Spleen (tissue), 7 donors: Measurements from ENCODE around the gene KEL.
A peak's percentile ranks its signal among the peaks of the same experiment; 100 is the strongest.

ENCODE experiments used
- POLR2A ChIP-seq, 3 donors: fragments of 450-650 bp; IDR thresholded peaks; one replicate each; pipeline ENCODE4 v1.5.1; 2017; ENCODE audit warnings: antibody characterized with exemption in 3 of 3, mild to moderate bottlenecking in 1 of 3
- POLR2AphosphoS5 ChIP-seq, 3 donors: sonication (generic); formaldehyde crosslinking; IDR thresholded peaks; one replicate each; pipeline ENCODE4 v1.5.1; 2017; ENCODE audit warnings: antibody characterized with exemption in 3 of 3
- TF ChIP-seq, protein P1 (sequence below), 11 experiments: fragments of 200-600 bp in 7 of 11; fragments of 450-650 bp in 4 of 11; sonication (generic) in 4 of 11; IDR thresholded peaks in 8 of 11; conservative IDR thresholded peaks in 3 of 11; 1 replicate in 7 of 11; 2 replicates in 4 of 11; pipeline versions ENCODE4 v1.4.0 to v1.8.0; 2016 to 2021; ENCODE audit warnings: antibody characterized with exemption in 11 of 11, inconsistent platforms in 4 of 11, mild to moderate bottlenecking in 1 of 11
- donor health status: DM: no; HTN: no; CAD: no; lungs with moderate emphysema.
- donor health status: DM: no; HTN: no; CAD: no.
- donor health status: DM: no; HTN: no; CAD: no.

DNA sequence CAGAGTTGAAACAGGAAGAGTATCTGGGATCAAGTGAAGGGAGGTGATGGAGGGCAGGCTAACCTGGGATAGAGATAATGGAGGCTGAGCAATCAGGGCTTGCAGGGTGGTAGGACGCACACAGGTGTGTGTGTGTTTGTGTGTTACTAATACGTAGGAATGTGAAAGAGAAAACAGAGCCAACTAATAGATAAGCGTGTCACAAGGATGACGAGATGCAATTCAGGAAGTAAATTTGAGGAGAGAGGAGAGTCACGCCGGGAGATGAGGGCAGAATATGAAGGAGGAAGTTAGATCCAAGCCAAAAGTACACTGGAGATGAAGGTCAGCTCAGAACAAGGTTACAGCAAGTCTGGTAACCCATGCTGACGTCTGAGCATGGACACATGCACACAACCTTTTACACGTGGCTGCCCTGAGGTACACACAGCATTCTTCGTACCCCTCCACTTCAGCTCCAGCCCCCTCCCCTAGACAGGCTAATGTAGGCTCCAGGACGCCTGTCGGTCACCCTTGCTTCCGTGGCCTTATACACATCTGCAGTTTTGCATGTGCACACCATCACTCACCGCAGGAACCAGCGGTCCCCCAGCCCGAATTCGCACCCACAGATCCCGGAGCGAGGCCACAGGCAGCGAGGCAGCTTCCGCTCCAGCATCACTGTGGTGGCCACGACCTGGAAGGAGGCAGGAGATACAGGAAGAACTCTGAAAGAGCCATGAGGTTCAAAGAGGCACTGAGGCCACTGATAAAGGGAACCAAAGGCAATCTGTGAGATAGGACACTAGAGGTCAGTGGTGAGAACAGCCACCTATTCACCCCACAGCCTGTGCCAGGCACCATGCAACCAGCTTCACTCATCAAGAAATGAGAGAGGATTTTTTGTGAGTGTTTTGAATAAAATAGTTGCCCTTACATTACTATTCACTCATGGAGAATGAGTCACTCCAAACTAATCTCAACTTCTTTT is 53.0 kb downstream of the KEL start:
- TF ChIP-seq POLR2AphosphoS5 (IDR thresholded peaks at IDR 0.05), result no peak
- no peak for TF ChIP-seq POLR2A (IDR thresholded peaks at IDR 0.05)
- TF ChIP-seq, protein P1, sequence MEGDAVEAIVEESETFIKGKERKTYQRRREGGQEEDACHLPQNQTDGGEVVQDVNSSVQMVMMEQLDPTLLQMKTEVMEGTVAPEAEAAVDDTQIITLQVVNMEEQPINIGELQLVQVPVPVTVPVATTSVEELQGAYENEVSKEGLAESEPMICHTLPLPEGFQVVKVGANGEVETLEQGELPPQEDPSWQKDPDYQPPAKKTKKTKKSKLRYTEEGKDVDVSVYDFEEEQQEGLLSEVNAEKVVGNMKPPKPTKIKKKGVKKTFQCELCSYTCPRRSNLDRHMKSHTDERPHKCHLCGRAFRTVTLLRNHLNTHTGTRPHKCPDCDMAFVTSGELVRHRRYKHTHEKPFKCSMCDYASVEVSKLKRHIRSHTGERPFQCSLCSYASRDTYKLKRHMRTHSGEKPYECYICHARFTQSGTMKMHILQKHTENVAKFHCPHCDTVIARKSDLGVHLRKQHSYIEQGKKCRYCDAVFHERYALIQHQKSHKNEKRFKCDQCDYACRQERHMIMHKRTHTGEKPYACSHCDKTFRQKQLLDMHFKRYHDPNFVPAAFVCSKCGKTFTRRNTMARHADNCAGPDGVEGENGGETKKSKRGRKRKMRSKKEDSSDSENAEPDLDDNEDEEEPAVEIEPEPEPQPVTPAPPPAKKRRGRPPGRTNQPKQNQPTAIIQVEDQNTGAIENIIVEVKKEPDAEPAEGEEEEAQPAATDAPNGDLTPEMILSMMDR (IDR thresholded peaks at IDR 0.05 in 8 of 11, conservative IDR thresholded peaks at IDR 0.05 in 3 of 11), result peak in 6 of 11 experiments; percentile 19 to 60 (median 41)
